WTC11 (cell line): Measurements from ENCODE around the gene GRAP. TPM values are rescaled to one million over a fixed set of nuclear protein-coding genes. Genes with fewer than 3 reads are reported as not detected.

ENCODE experiments used
- ATAC-seq: fragments of 200-7000 bp; cut with Tn5 transposase; 2 replicates; pipeline ENCODE4 v1.10.0; 2021; ENCODE audit warnings: mild to moderate bottlenecking, moderate library complexity
- CTCF ChIA-PET: fragments of 300-600 bp; sonication (Branson Sonifier 250); formaldehyde crosslinking; loops from one replicate; lab custom pipeline; 2021; ENCODE audit warnings: antibody characterized with exemption; lab: Charles Lee
- POLR2A ChIA-PET: fragments of 350-600 bp; sonication (Branson Sonifier 250); formaldehyde crosslinking; loops from one replicate; lab custom pipeline; 2021; ENCODE audit warnings: antibody characterized with exemption; lab: Charles Lee
- DNase-seq: peaks from one replicate; pipeline ENCODE4 v3.0.0; 2021; ENCODE audit warnings: low spot score
- H3K27ac Mint-ChIP-seq: 2 replicates; pipeline ENCODE4 v1.8.0; 2021; ENCODE audit warnings: mixed read lengths
- H3K27me3 Mint-ChIP-seq: 2 replicates; pipeline ENCODE4 v1.8.0; 2021; ENCODE audit warnings: low read depth, mild to moderate bottlenecking, moderate library complexity, mixed read lengths
- H3K36me3 Mint-ChIP-seq: 2 replicates; pipeline ENCODE4 v1.8.0; 2021; ENCODE audit warnings: mixed read lengths
- H3K4me1 Mint-ChIP-seq: 2 replicates; pipeline ENCODE4 v1.8.0; 2022; ENCODE audit warnings: mixed read lengths
- H3K4me3 Mint-ChIP-seq: 2 replicates; pipeline ENCODE4 v1.8.0; 2021; ENCODE audit warnings: mild to moderate bottlenecking, moderate library complexity, mixed read lengths
- H3K9me3 Mint-ChIP-seq: 2 replicates; pipeline ENCODE4 v1.8.0; 2021; ENCODE audit warnings: mixed read lengths
- E2F1 ChIP-seq: sonication (generic); formaldehyde crosslinking; IDR thresholded peaks from 2 replicates; pipeline ENCODE4 v1.8.0; 2022; ENCODE audit warnings: mild to moderate bottlenecking, missing genetic modification reagents
- EMX1 ChIP-seq: fragments of 250-450 bp; sonication (Bioruptor Pico); IDR thresholded peaks from 2 replicates; pipeline ENCODE4 v1.8.0; 2021; ENCODE audit warnings: mild to moderate bottlenecking
- FOXK1 ChIP-seq: sonication (generic); formaldehyde crosslinking; IDR thresholded peaks from 2 replicates; pipeline ENCODE4 v1.8.0; 2022; ENCODE audit warnings: mild to moderate bottlenecking, moderate library complexity, missing genetic modification reagents
- FOXP1 ChIP-seq: sonication (generic); formaldehyde crosslinking; IDR thresholded peaks from 2 replicates; pipeline ENCODE4 v1.8.0; 2022; ENCODE audit warnings: missing genetic modification reagents, mild to moderate bottlenecking, moderate library complexity, borderline replicate concordance
- FOXP4 ChIP-seq: sonication (generic); formaldehyde crosslinking; IDR thresholded peaks from 2 replicates; pipeline ENCODE4 v1.8.0; 2022; ENCODE audit warnings: mild to moderate bottlenecking, missing genetic modification reagents
- IRF2 ChIP-seq: sonication (generic); formaldehyde crosslinking; IDR thresholded peaks from 2 replicates; pipeline ENCODE4 v1.8.0; 2022; ENCODE audit warnings: low read depth, missing genetic modification reagents, borderline replicate concordance
- JUN ChIP-seq: sonication (generic); formaldehyde crosslinking; IDR thresholded peaks from 2 replicates; pipeline ENCODE4 v1.8.0; 2023; ENCODE audit warnings: mild to moderate bottlenecking, missing genetic modification reagents
- MYBL2 ChIP-seq: sonication (generic); formaldehyde crosslinking; IDR thresholded peaks from 2 replicates; pipeline ENCODE4 v1.8.1; 2023; ENCODE audit warnings: mild to moderate bottlenecking, moderate library complexity, missing genetic modification reagents
- NFYB ChIP-seq: sonication (generic); formaldehyde crosslinking; conservative IDR thresholded peaks from 2 replicates; pipeline ENCODE4 v1.8.0; 2022; ENCODE audit warnings: low read depth, missing genetic modification reagents
- OVOL2 ChIP-seq: fragments of 250-450 bp; sonication (Bioruptor Pico); IDR thresholded peaks from 2 replicates; pipeline ENCODE4 v1.9.0; 2021; ENCODE audit warnings: mild to moderate bottlenecking, borderline replicate concordance
- RORB ChIP-seq: fragments of 250-450 bp; sonication (Bioruptor Pico); IDR thresholded peaks from 2 replicates; pipeline ENCODE4 v1.9.0; 2021; ENCODE audit warnings: mild to moderate bottlenecking
- SOX15 ChIP-seq: fragments of 250-450 bp; sonication (Bioruptor Pico); IDR thresholded peaks from 2 replicates; pipeline ENCODE4 v1.9.0; 2021; ENCODE audit warnings: mild to moderate bottlenecking
- TP53 ChIP-seq: sonication (generic); formaldehyde crosslinking; IDR thresholded peaks from 2 replicates; pipeline ENCODE4 v1.8.1; 2023; ENCODE audit warnings: mild to moderate bottlenecking, missing genetic modification reagents
- ZNF281 ChIP-seq: sonication (generic); formaldehyde crosslinking; IDR thresholded peaks from 2 replicates; pipeline ENCODE4 v1.8.0; 2023; ENCODE audit warnings: mild to moderate bottlenecking, missing genetic modification reagents
- total RNA-seq: library from RNA; stranded (reverse); gene quantifications from 3 replicates; pipeline ENCODE4 v1.2.3, GENCODE V29; 2021
- TF ChIP-seq, protein P1 (sequence below): fragments of 250-450 bp; sonication (Bioruptor Pico); IDR thresholded peaks from 2 replicates; pipeline ENCODE4 v1.9.0; 2021; ENCODE audit warnings: mild to moderate bottlenecking
- TF ChIP-seq, protein P2 (sequence below): sonication (generic); formaldehyde crosslinking; IDR thresholded peaks from 2 replicates; pipeline ENCODE4 v1.8.1; 2022; ENCODE audit warnings: missing genetic modification reagents, borderline replicate concordance
- TF ChIP-seq, protein P3 (sequence below): sonication (generic); formaldehyde crosslinking; IDR thresholded peaks from 2 replicates; pipeline ENCODE4 v1.8.0; 2023; ENCODE audit warnings: missing genetic modification reagents
- TF ChIP-seq, protein P4 (sequence below): fragments of 250-450 bp; sonication (Bioruptor Pico); IDR thresholded peaks from 2 replicates; pipeline ENCODE4 v1.9.0; 2021; ENCODE audit warnings: moderate library complexity, mild to moderate bottlenecking, inconsistent platforms, borderline replicate concordance

GRAP gene
- total RNA-seq, 1 experiment from 2014 or later, result 0.59 TPM

DNA sequence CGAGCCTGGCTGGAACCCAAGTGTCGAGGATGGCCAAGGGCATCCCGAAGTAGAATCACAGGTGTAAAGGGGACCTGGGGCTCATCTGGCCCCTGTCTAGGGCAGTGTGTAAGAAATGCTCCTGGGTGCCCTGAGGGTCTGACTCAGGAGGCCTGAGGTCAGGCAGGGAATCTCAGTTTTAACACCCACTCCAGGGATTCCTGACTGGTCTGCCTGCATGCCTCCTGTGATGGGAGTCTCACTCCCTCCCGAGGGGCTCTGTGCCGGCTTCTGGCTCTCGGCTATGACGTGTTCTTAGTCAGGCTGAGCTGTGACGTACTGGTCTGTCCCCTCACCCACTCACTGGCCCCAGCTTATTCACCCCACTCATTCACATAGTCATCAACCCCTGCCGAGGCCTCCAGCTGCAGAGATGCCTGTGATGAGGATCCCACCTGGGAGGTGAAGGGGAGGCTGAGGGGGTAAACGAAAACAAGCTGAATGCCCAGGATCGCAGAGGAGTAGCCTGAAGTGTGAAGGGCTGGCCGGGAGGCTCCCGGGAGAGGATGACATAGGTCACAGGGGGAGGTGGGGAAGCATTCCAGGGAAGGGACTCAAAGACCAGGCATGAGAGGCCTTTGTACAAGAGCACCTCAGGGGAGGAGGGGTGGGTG, 65.9 kb downstream of the GRAP start (continued):
- TF ChIP-seq FOXP4 (CRISPR knock-in tag) (no peak), ZNF281 (CRISPR knock-in tag) (no peak), MYBL2 (CRISPR knock-in tag) (no peak), NFYB (CRISPR knock-in tag) (no peak)
- TF ChIP-seq, protein P1, sequence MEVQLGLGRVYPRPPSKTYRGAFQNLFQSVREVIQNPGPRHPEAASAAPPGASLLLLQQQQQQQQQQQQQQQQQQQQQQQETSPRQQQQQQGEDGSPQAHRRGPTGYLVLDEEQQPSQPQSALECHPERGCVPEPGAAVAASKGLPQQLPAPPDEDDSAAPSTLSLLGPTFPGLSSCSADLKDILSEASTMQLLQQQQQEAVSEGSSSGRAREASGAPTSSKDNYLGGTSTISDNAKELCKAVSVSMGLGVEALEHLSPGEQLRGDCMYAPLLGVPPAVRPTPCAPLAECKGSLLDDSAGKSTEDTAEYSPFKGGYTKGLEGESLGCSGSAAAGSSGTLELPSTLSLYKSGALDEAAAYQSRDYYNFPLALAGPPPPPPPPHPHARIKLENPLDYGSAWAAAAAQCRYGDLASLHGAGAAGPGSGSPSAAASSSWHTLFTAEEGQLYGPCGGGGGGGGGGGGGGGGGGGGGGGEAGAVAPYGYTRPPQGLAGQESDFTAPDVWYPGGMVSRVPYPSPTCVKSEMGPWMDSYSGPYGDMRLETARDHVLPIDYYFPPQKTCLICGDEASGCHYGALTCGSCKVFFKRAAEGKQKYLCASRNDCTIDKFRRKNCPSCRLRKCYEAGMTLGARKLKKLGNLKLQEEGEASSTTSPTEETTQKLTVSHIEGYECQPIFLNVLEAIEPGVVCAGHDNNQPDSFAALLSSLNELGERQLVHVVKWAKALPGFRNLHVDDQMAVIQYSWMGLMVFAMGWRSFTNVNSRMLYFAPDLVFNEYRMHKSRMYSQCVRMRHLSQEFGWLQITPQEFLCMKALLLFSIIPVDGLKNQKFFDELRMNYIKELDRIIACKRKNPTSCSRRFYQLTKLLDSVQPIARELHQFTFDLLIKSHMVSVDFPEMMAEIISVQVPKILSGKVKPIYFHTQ, result no peak

- Mint-ChIP-seq H3K4me3 (no peak overlapping the region), H3K36me3 (peaks cover 17% of the 10 kb centered on the region), H3K27me3 (no peaks in the 10 kb centered on the region), H3K27ac (no peak overlapping the region), H3K4me1 (no peaks in the 10 kb centered on the region), H3K9me3 (no peaks in the 10 kb centered on the region)
- ChIA-PET CTCF (no interaction called here), POLR2A (no interaction called here)
- DNase-seq (no peak), ATAC-seq (no peak)
- TF ChIP-seq JUN (no peak), TP53 (no peak), FOXP4 (CRISPR knock-in tag) (no peak), OVOL2 (CRISPR knock-in tag) (no peak), EMX1 (CRISPR knock-in tag) (no peak), IRF2 (no peak), E2F1 (CRISPR knock-in tag) (no peak), SOX15 (CRISPR knock-in tag) (no peak), RORB (CRISPR knock-in tag) (no peak), FOXP1 (CRISPR knock-in tag) (no peak), FOXK1 (CRISPR knock-in tag) (no peak)
- TF ChIP-seq, protein P2, sequence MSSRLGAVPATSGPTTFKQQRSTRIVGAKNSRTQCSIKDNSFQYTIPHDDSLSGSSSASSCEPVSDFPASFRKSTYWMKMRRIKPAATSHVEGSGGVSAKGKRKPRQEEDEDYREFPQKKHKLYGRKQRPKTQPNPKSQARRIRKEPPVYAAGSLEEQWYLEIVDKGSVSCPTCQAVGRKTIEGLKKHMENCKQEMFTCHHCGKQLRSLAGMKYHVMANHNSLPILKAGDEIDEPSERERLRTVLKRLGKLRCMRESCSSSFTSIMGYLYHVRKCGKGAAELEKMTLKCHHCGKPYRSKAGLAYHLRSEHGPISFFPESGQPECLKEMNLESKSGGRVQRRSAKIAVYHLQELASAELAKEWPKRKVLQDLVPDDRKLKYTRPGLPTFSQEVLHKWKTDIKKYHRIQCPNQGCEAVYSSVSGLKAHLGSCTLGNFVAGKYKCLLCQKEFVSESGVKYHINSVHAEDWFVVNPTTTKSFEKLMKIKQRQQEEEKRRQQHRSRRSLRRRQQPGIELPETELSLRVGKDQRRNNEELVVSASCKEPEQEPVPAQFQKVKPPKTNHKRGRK (CRISPR knock-in tag), result no peak
- TF ChIP-seq, protein P1, result no peak
- TF ChIP-seq, protein P3, sequence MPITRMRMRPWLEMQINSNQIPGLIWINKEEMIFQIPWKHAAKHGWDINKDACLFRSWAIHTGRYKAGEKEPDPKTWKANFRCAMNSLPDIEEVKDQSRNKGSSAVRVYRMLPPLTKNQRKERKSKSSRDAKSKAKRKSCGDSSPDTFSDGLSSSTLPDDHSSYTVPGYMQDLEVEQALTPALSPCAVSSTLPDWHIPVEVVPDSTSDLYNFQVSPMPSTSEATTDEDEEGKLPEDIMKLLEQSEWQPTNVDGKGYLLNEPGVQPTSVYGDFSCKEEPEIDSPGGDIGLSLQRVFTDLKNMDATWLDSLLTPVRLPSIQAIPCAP (CRISPR knock-in tag), result no peak
- TF ChIP-seq, protein P4, sequence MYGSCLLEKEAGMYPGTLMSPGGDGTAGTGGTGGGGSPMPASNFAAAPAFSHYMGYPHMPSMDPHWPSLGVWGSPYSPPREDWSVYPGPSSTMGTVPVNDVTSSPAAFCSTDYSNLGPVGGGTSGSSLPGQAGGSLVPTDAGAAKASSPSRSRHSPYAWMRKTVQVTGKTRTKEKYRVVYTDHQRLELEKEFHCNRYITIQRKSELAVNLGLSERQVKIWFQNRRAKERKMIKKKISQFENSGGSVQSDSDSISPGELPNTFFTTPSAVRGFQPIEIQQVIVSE (CRISPR knock-in tag), result no peak
Measured at GRCh38 chr17:18978655-18979054, 68.1 kb downstream of the GRAP start.
